ENCODE data around the gene TRMT2B.
"Not testable (repeated sequence)": the region's sequence is repeated elsewhere in the genome, so short reads cannot be mapped to it uniquely, and the experiment has no call there.

Gene TRMT2B

GRCh38 chrX:100999451-100999850 is 52.5 kb downstream of the TRMT2B start:
- no peak for DNase-seq

- no peak for DNase-seq
Observed at GRCh38 chrX:100995469-100995868, 56.4 kb downstream of the TRMT2B start.

GRCh38 chrX:100994352-100995281 is 57.3 kb downstream of the TRMT2B start:
- no peak for DNase-seq

GRCh38 chrX:100990139-100990538 is 61.8 kb downstream of the TRMT2B start:
- DNase-seq: no peak

- no peak for DNase-seq
Observed at GRCh38 chrX:100984818-100985217, 67.1 kb downstream of the TRMT2B start.

- not testable (repeated sequence) for DNase-seq
Observed at GRCh38 chrX:100981498-100981845, 70.4 kb downstream of the TRMT2B start.

DNA sequence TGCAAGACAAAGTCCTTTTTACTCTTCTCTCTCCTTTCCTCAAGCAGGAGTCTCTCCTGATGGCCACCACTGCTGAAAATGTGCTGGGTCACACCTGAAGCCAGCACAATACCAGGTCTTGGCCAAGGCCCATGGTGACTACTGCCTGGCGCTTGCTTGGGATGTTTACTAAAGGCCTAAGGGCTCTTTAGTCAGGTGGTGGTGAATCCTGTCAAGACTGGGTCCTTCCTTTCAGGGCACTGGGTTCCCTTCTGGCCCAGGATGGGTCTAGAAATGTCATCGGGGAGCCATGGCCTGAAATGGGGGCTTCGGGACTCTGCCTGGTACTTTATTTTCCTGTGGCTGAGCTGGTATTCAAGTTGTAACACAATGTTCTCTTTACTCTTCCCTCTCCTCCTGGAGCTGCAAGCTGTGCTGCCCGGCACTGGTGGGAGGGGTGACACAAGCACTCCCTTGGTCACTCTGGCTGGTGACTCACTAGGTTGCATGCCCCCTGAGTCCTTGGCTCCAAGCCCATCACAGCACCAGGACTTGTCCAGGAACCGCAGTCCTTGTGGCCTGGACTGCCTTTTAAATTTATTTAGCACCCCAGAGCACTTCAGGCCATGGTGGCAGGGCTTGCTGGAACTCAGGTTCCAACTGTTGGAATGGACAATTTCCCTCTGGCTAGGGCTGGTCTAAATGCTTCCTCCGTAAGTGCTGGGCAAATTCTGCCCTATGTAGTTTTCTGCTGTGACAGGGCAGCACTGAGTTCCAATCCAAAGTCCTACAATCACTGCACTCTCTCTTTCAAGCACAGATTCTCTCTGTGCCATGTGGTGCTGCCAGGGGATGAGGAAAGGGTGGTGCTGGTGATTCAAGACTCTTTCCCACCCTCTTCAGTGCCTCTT is 71.1 kb downstream of the TRMT2B start:
- no peak for DNase-seq

DNA sequence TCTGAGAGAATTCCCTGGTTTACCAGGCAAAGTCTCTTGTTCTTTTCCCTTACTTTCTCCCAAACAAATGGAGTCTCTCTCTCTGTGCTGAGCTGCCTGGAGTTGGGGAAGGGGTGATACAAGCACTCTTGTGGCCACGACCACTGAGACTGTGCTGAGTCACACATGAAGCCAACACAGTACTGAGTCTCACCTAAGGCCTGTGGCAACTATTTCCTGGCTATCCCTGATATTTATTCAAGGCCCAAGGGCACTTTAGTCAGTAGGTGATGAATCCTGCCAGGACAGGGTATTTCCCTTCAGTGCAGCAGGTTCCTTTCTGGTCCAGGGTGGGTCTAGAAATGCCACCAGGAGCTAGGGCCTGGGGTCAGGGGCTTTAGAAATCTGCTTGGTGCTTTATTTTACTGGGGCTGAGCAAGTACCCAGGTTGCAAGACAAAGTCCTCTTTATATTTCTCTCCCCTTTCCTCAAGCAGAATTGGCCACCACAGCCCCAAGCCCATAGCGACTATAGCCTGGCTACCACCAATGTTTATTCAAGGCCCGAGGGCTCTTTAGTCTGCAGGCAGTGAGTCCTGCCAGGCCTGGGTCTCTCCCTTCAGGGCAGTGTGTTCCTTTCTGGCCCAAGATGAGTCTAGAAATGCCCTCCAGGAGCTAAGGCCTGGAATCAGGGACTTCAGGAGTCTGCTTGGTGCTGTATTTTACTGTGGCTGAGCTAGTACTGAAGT is 71.9 kb downstream of the TRMT2B start:
- no peak for DNase-seq

DNA sequence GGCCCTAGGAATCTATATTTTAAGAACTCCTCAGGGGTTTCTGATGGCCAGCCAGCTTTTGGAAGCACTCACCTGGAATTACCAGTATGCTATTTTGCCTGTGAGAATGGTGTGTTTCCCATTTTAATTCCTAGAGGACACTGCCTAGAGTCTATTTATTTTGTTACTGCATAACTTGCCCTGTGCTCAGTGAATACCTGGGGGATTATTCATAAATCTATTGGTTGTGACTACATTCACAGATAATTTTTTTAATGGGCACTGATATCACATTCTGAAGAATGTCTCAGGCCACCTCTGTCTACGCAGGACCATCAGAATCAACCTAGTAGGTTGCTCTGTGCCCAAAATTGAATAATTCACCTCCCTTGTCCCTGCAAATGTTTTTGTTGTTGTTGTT is 75.7 kb downstream of the TRMT2B start:
- DNase-seq: no peak

GRCh38 chrX:100975212-100975611 is 76.7 kb downstream of the TRMT2B start:
- DNase-seq: no peak

- no peak for DNase-seq
Observed at GRCh38 chrX:100973411-100973810, 78.5 kb downstream of the TRMT2B start.

- DNase-seq: no peak
Observed at GRCh38 chrX:100969936-100970335, 82.0 kb downstream of the TRMT2B start.

GRCh38 chrX:100969408-100969807 is 82.5 kb downstream of the TRMT2B start, which contains the start of gene ARL13A:
Gene ARL13A (plus strand): TSS chrX:100969708. CDS start chrX:100973690, 3,982 bp downstream.
- DNase-seq: no peak

DNA sequence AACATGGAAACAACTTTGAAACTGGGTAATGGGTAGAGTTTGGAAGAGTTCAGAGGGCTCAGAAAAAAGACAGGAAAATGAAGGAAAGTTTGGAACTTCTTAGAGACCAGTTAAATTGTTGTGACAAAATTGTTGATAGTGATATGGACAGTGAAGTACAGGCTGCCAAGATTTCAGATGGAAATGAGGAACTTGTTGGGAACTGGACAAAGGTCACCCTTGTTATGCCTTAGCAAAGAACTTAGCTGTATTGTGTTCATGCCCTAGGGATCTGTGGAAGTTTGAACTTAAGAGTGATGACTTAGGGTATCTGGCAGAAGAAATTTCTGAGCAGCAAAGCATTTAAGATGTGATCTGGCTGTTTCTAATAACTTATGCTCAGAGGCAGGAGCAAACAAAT is 87.5 kb downstream of the TRMT2B start:
- DNase-seq: no peak

GRCh38 chrX:100962811-100963210 is 89.1 kb downstream of the TRMT2B start:
- DNase-seq: no peak

All from retina (tissue), 1 donor.